ENCODE data around the gene ZC3H11A. TPM values are rescaled to one million over a fixed set of nuclear protein-coding genes. Genes with fewer than 3 reads are reported as not detected.

The ZC3H11A gene
- total RNA-seq, 1 experiment from 2014 or later, result 82.6 TPM

DNA sequence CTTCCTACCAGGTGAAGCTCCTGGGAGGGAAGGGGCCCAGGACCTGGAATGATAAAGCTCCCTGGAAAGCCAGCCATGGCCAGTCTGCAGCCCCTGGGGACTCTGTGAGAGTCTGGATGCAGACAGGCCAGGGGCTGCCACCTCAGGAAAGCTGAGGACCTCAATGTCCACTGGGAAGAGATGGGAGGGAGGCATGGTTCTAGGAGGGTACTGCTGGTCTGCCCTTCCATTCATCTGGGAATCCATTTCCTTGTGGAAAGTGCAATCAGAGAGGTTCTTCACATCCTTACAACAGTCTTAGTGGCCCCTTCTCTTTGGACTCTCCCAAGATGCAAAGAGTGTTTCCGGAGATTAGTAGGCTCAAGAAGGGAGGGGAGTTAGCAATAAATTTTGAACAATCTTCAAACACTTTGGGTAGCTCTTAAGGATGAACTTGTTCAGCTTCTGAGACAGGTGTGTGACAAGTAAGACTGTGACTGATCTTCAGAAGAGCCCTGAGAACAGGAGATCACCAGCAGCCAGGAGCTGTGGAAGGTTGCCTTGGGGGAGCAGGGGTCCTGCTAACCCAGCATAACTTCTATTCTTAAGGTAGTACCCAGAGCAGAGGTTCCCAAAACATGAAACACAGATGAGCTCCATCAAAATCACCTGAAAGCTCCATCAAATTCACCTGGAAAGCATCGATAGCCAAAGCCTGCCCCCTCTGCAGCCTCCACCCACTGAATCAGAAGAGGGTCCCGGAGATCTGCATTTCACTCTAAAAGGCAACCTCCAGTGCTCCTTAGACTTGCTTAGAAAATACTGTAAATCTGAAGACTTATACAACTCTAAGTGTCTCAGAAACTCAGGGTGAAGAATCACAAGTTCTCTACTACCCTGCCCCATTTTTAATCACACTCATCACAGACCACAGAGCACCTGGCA is 31.1 kb upstream of the ZC3H11A start (continued):
- TF ChIP-seq, protein P1, sequence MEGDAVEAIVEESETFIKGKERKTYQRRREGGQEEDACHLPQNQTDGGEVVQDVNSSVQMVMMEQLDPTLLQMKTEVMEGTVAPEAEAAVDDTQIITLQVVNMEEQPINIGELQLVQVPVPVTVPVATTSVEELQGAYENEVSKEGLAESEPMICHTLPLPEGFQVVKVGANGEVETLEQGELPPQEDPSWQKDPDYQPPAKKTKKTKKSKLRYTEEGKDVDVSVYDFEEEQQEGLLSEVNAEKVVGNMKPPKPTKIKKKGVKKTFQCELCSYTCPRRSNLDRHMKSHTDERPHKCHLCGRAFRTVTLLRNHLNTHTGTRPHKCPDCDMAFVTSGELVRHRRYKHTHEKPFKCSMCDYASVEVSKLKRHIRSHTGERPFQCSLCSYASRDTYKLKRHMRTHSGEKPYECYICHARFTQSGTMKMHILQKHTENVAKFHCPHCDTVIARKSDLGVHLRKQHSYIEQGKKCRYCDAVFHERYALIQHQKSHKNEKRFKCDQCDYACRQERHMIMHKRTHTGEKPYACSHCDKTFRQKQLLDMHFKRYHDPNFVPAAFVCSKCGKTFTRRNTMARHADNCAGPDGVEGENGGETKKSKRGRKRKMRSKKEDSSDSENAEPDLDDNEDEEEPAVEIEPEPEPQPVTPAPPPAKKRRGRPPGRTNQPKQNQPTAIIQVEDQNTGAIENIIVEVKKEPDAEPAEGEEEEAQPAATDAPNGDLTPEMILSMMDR (IDR thresholded peaks at IDR 0.05 in 2 of 3, conservative IDR thresholded peaks at IDR 0.05 in 1 of 3; ENCODE audit: borderline replicate concordance in 1 of 3, insufficient read depth in 1 of 3, low read depth in 2 of 3, low read length in 2 of 3), result no peak
- TF ChIP-seq ZNF274 (IDR thresholded peaks at IDR 0.05; ENCODE audit: low read depth, low read length), result no peak
- no peak for TF ChIP-seq ZFX (IDR thresholded peaks at IDR 0.05)
- no peak for TF ChIP-seq POLR2A (IDR thresholded peaks at IDR 0.05; ENCODE audit: borderline replicate concordance, extremely low read depth, insufficient read depth, insufficient read length)
- TF ChIP-seq, protein P2, sequence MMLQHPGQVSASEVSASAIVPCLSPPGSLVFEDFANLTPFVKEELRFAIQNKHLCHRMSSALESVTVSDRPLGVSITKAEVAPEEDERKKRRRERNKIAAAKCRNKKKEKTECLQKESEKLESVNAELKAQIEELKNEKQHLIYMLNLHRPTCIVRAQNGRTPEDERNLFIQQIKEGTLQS (IDR thresholded peaks at IDR 0.05), result no peak
- no peak for TF ChIP-seq JUND (IDR thresholded peaks at IDR 0.05)
- TF ChIP-seq POLR2AphosphoS5 (IDR thresholded peaks at IDR 0.05; ENCODE audit: low read depth, low read length), result no peak

DNA sequence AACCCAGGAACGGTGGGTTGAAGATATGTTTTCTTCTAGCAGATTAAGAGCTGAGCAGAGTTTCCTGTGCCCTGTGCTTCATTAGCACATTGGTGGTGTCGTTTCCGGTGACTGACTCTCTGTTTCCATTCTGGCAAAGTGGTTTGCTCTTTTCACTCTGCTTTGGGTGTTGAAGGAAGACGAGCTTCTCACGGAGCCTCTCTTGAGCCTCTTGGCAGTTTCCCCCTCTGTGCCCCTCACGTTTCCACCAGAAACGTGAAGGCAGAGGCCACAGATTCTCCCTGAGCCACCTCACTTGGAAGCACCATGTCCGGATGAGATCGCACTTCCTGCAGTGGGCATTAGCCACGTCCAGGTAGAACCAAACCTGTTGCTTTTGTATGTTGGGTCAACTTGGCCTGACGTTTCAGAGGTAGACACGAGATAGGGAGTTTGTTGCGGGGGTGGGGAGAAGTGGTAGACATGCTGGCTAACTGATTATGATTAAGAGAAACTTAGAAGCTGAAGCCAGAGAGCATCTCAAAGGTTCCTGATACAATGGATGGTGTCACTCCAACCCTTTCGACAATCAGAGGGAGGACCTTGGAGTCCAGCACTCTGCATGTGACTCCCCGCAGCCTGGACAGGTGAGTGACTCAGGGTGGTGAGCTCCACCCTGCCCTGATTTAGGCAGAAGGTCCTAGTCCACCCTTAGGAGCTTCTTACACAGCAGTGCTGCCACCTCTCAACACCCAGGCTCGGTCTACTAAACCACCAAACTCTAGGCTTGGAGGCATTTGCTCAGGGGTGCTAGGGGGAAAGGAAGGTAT is 30.2 kb upstream of the ZC3H11A start, which contains the start of gene LAX1:
LAX1 (plus strand) TSS at position 155 of the 809 bp plus-strand sequence; CDS start at position 538, 383 bp downstream.
- peaks cover 0 to 4% of the 10 kb centered on the region in 2 experiments; a peak in 1 of 4 replicates for H3K4me1 ChIP-seq (ENCODE audit: control insufficient read depth in 1 of 2, insufficient read depth in 2 of 2, low read length in 2 of 2)
- H3K9ac ChIP-seq (ENCODE audit: low read length), result no peak within 1 kb of the TSS
- H3K4me2 ChIP-seq (ENCODE audit: low read length), result no peak within 1 kb of the TSS
- H3K27me3 ChIP-seq (ENCODE audit: insufficient read depth, low read length), result no peaks in the 10 kb centered on the region
- H4K20me1 ChIP-seq (ENCODE audit: insufficient read depth), result no peaks in the 10 kb centered on the region
- no peak within 1 kb of the TSS for H2AFZ ChIP-seq (ENCODE audit: low read depth, low read length, poor library complexity, severe bottlenecking)
- H3K27ac ChIP-seq (ENCODE audit: low read depth, low read length), result no peak within 1 kb of the TSS
- no peaks in the 10 kb centered on the region for H3K9me2 ChIP-seq (ENCODE audit: insufficient read depth)
- no TSS peak for BruUV-seq (replicated peaks)
- DNase-seq (ENCODE audit: low read depth, low spot score), result no peak
- no peaks in the 10 kb centered on the region for H3K79me2 ChIP-seq (ENCODE audit: insufficient read depth, low read length)
- intact Hi-C loops (cut with micrococcal nuclease), result no loop called here
- no peak for ATAC-seq
- TF ChIP-seq CBX3 (IDR thresholded peaks at IDR 0.05; ENCODE audit: low read depth) (no peak), EGR1 (IDR thresholded peaks at IDR 0.05; ENCODE audit: low read depth) (no peak), CEBPB (IDR thresholded peaks at IDR 0.05; ENCODE audit: low read depth) (no peak), SP1 (IDR thresholded peaks at IDR 0.05; ENCODE audit: low read depth) (no peak), SRF (IDR thresholded peaks at IDR 0.05; ENCODE audit: low read depth) (no peak), JUND (IDR thresholded peaks at IDR 0.05) (no peak), TCF7L2 (IDR thresholded peaks at IDR 0.05; ENCODE audit: borderline replicate concordance, extremely low read depth, insufficient read depth, insufficient read length) (no peak), EZH2 (IDR thresholded peaks at IDR 0.05) (no peak), ELF1 (IDR thresholded peaks at IDR 0.05; ENCODE audit: borderline replicate concordance, low read depth) (no peak), ZFX (IDR thresholded peaks at IDR 0.05) (no peak), EZH2phosphoT487 (IDR thresholded peaks at IDR 0.05; ENCODE audit: borderline replicate concordance) (no peak), FOSL1 (IDR thresholded peaks at IDR 0.05; ENCODE audit: low read depth) (no peak), SIN3A (IDR thresholded peaks at IDR 0.05; ENCODE audit: low read depth) (no peak)
- TF ChIP-seq, protein P3, sequence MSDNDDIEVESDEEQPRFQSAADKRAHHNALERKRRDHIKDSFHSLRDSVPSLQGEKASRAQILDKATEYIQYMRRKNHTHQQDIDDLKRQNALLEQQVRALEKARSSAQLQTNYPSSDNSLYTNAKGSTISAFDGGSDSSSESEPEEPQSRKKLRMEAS (IDR thresholded peaks at IDR 0.05), result no peak
- TF ChIP-seq, protein P1 (IDR thresholded peaks at IDR 0.05 in 2 of 3, conservative IDR thresholded peaks at IDR 0.05 in 1 of 3; ENCODE audit: borderline replicate concordance in 1 of 3, insufficient read depth in 1 of 3, low read depth in 2 of 3, low read length in 2 of 3), result no peak
- ChIA-PET CTCF (no interaction called here), POLR2A (no interaction called here), RAD21 (ENCODE audit: low non-redundant PET in 1 of 2, low total read pairs in 2 of 2, uncharacterized antibody in 2 of 2, unreplicated experiment in 2 of 2) (no interaction called here)
- no peaks in the 10 kb centered on the region for H3K36me3 ChIP-seq (ENCODE audit: control insufficient read depth in 1 of 2, insufficient read depth in 2 of 2, low read length in 2 of 2)
- H3K9me3 ChIP-seq (ENCODE audit: control insufficient read depth in 1 of 2, insufficient read depth in 1 of 2, low read depth in 1 of 2, low read length in 2 of 2), result no peaks in the 10 kb centered on the region
- H3K4me3 ChIP-seq (replicated peaks in 1 of 2; ENCODE audit: low read depth in 1 of 2, low read length in 2 of 2), result no peak within 1 kb of the TSS
